Natural killer cell (primary cell): ENCODE data around the gene CDH13. TPM values are rescaled to one million over a fixed set of nuclear protein-coding genes. Genes with fewer than 3 reads are reported as not detected.

Experiments used
- ATAC-seq, 3 donors: fragments of 150-1000 bp in 2 of 3; fragments of 200-7000 bp in 1 of 3; cut with Tn5 transposase; 1 replicate in 1 of 3; 2 replicates in 2 of 3; pipeline ENCODE4 v1.10.0; 2021; ENCODE audit warnings: mild to moderate bottlenecking in 2 of 3, moderate library complexity in 2 of 3
- DNase-seq, 2 donors: peaks; one replicate each; pipeline versions ENCODE4 v3.0.0 to v3.0.0-alpha.2; 2013 to 2021; ENCODE audit warnings: mixed read lengths in 1 of 2
- H3K27ac ChIP-seq: one replicate; pipeline ENCODE4 v1.5.1; 2013; ENCODE audit warnings: mild to moderate bottlenecking, low read length
- H3K27me3 ChIP-seq: one replicate; pipeline ENCODE4 v1.6.1; 2013; ENCODE audit warnings: low read length; ENCODE audit not compliant: control insufficient read depth, insufficient read depth
- H3K36me3 ChIP-seq: one replicate; pipeline ENCODE4 v1.6.1; 2013; ENCODE audit warnings: low read length; ENCODE audit not compliant: control insufficient read depth, insufficient read depth
- H3K4me1 ChIP-seq: one replicate; pipeline ENCODE4 v1.6.1; 2013; ENCODE audit warnings: low read length; ENCODE audit not compliant: control insufficient read depth, insufficient read depth
- H3K4me3 ChIP-seq: one replicate; pipeline ENCODE4 v1.5.1; 2013; ENCODE audit warnings: low read length
- H3K9me3 ChIP-seq: one replicate; pipeline ENCODE4 v1.6.1; 2013; ENCODE audit warnings: low read length; ENCODE audit not compliant: control insufficient read depth, insufficient read depth
- H3K27ac Mint-ChIP-seq, 2 donors: one replicate each; pipeline ENCODE4 v1.8.0; 2022; ENCODE audit warnings: mild to moderate bottlenecking in 2 of 2, mixed read lengths in 2 of 2, moderate library complexity in 1 of 2
- H3K27me3 Mint-ChIP-seq, 2 donors: one replicate each; pipeline ENCODE4 v1.8.0; 2022; ENCODE audit warnings: low read depth in 2 of 2, mixed read lengths in 2 of 2
- H3K36me3 Mint-ChIP-seq: one replicate; pipeline ENCODE4 v1.8.0; 2022; ENCODE audit warnings: mixed read lengths
- H3K4me1 Mint-ChIP-seq, 2 donors: one replicate each; pipeline ENCODE4 v1.8.0; 2022; ENCODE audit warnings: mixed read lengths in 2 of 2
- H3K4me3 Mint-ChIP-seq: one replicate; pipeline ENCODE4 v1.8.0; 2022; ENCODE audit warnings: mild to moderate bottlenecking, moderate library complexity, mixed read lengths
- H3K9me3 Mint-ChIP-seq, 2 donors: one replicate each; pipeline ENCODE4 v1.8.0; 2022; ENCODE audit warnings: mixed read lengths in 2 of 2
- CTCF ChIP-seq: fragments of 200-600 bp; IDR thresholded peaks from one replicate; pipeline ENCODE4 v1.8.0; 2022; ENCODE audit warnings: antibody characterized with exemption
- WGBS: methylation state at CpG from one replicate; pipeline ENCODE4 v1.1.7; 2013; ENCODE audit warnings: missing lambda C conversion rate; ENCODE audit not compliant: insufficient coverage; 5-methylcytosine and 5-hydroxymethylcytosine counted together
- intact Hi-C: fragments of 100-400 bp; cut with micrococcal nuclease; formaldehyde crosslinking; loops from one replicate; pipeline ENCODE4 v1.14.2; 2022
- total RNA-seq, 4 donors: library from RNA; stranded (reverse); fragments of 120-200 nt in 1 of 4; gene quantifications; one replicate each; pipeline versions ENCODE4 v1.2.3 to v1.2.4, GENCODE V29; 2013 to 2022

CDH13 gene
- total RNA-seq, 3 donors from 2014 or later (not counting 1 experiment from before 2014, with no cell fraction given), result not detected

- H3K9me3 ChIP-seq, result no peaks in the 10 kb centered on the region
- no peak overlapping the region for H3K4me3 ChIP-seq
- no peaks in the 10 kb centered on the region for H3K4me1 ChIP-seq
- no peaks in the 10 kb centered on the region for H3K36me3 Mint-ChIP-seq
- intact Hi-C loops, result no loop called here
- no peak overlapping the region for H3K4me3 Mint-ChIP-seq
- peaks cover 9 to 38% of the 10 kb centered on the region in 2 donors for H3K27me3 Mint-ChIP-seq
- no peaks in the 10 kb centered on the region for H3K36me3 ChIP-seq
- WGBS, result 90% methylated on average over 2 of the region's 2 CpGs
- ATAC-seq, result no peak
- H3K27ac ChIP-seq, result no peak overlapping the region
- no peak overlapping the region for H3K27ac Mint-ChIP-seq
- no peaks in the 10 kb centered on the region for H3K4me1 Mint-ChIP-seq
- DNase-seq, result no peak
- H3K27me3 ChIP-seq, result no peaks in the 10 kb centered on the region
- H3K9me3 Mint-ChIP-seq, result no peaks in the 10 kb centered on the region
- no peak for TF ChIP-seq CTCF
These were observed 676.1 kb downstream of the CDH13 start for GRCh38 chr16:83302853-83303252.

- TF ChIP-seq CTCF, result no peak
- Histone ChIP-seq H3K27me3 (no peaks in the 10 kb centered on the region), H3K4me3 (no peak overlapping the region), H3K27ac (no peak overlapping the region), H3K9me3 (no peaks in the 10 kb centered on the region), H3K36me3 (no peaks in the 10 kb centered on the region), H3K4me1 (no peaks in the 10 kb centered on the region)
- H3K27me3 Mint-ChIP-seq, result peaks cover 9 to 41% of the 10 kb centered on the region in 2 donors
- ATAC-seq (no peak), DNase-seq (no peak)
- no peaks in the 10 kb centered on the region for H3K36me3 Mint-ChIP-seq
- no peak overlapping the region for H3K27ac Mint-ChIP-seq
- H3K4me1 Mint-ChIP-seq, result no peaks in the 10 kb centered on the region
- WGBS, result 0% methylated on average over 1 of the region's 1 CpG
- intact Hi-C loops, result no loop called here
- H3K9me3 Mint-ChIP-seq, result no peaks in the 10 kb centered on the region
- H3K4me3 Mint-ChIP-seq, result no peak overlapping the region
These were observed 678.3 kb downstream of the CDH13 start for GRCh38 chr16:83305092-83305491.

GRCh38 chr16:83306961-83307593 is 680.3 kb downstream of the CDH13 start:
- ATAC-seq, result no peak
- Mint-ChIP-seq H3K9me3 (no peaks in the 10 kb centered on the region), H3K4me1 (no peaks in the 10 kb centered on the region), H3K4me3 (no peak overlapping the region), H3K36me3 (no peaks in the 10 kb centered on the region), H3K27ac (no peak overlapping the region), H3K27me3 (peaks cover 10 to 50% of the 10 kb centered on the region in 2 donors)
- Histone ChIP-seq H3K4me3 (no peak overlapping the region), H3K27me3 (no peaks in the 10 kb centered on the region), H3K9me3 (no peaks in the 10 kb centered on the region), H3K27ac (no peak overlapping the region), H3K36me3 (no peaks in the 10 kb centered on the region), H3K4me1 (no peaks in the 10 kb centered on the region)
- TF ChIP-seq CTCF, result no peak
- no peak for DNase-seq
- 68% methylated on average over 5 of the region's 5 CpGs for WGBS
- intact Hi-C loops, result no loop called here

- H3K4me3 Mint-ChIP-seq, result no peak overlapping the region
- DNase-seq (no peak), ATAC-seq (no peak)
- H3K36me3 ChIP-seq, result no peaks in the 10 kb centered on the region
- H3K27me3 Mint-ChIP-seq, result peaks cover 10 to 44% of the 10 kb centered on the region in 2 donors
- intact Hi-C loops, result no loop called here
- H3K4me3 ChIP-seq, result no peak overlapping the region
- H3K27ac ChIP-seq, result no peak overlapping the region
- no peaks in the 10 kb centered on the region for H3K27me3 ChIP-seq
- no peak overlapping the region for H3K27ac Mint-ChIP-seq
- no peaks in the 10 kb centered on the region for H3K9me3 Mint-ChIP-seq
- 71% methylated on average over 1 of the region's 6 CpGs for WGBS
- H3K9me3 ChIP-seq, result no peaks in the 10 kb centered on the region
- no peaks in the 10 kb centered on the region for H3K36me3 Mint-ChIP-seq
- no peak for TF ChIP-seq CTCF
- no peaks in the 10 kb centered on the region for H3K4me1 Mint-ChIP-seq
- no peaks in the 10 kb centered on the region for H3K4me1 ChIP-seq
These were observed 680.8 kb downstream of the CDH13 start for GRCh38 chr16:83307594-83307992.
